ENCODE measurements around the gene PCCA. TPM values are rescaled to one million over a fixed set of nuclear protein-coding genes. Genes with fewer than 3 reads are reported as not detected.

PCCA gene
- total and polyA plus RNA-seq, 2 experiments from 2014 or later, result 41.9 to 46.6 TPM

DNA sequence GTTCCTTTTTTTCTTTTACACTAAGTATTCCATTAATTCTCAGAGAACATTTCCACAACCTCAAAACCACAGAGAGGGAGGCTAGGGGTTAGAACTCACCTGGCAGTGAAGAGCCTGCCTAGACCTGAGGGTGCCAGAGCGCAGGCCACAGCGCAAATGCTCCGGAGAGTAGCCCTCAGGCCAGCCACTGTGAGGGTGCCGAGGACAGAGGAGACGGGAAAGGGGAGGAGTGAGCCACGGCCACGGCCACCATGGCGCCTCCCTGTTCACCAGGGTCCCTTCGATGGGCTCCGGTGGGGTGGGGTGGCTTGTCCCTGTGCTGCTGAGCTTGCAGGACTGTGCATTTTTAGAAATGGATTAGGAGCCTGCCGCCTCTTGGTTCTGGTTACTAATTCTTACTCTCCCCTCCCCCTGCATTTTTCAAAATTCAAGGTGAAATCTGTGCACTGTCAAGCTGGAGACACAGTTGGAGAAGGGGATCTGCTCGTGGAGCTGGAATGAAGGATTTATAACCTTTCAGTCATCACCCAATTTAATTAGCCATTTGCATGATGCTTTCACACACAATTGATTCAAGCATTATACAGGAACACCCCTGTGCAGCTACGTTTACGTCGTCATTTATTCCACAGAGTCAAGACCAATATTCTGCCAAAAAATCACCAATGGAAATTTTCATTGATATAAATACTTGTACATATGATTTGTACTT, 440.9 kb downstream of the PCCA start:
- ATAC-seq (no peak), DNase-seq (ENCODE audit: low spot score) (no peak)

DNA sequence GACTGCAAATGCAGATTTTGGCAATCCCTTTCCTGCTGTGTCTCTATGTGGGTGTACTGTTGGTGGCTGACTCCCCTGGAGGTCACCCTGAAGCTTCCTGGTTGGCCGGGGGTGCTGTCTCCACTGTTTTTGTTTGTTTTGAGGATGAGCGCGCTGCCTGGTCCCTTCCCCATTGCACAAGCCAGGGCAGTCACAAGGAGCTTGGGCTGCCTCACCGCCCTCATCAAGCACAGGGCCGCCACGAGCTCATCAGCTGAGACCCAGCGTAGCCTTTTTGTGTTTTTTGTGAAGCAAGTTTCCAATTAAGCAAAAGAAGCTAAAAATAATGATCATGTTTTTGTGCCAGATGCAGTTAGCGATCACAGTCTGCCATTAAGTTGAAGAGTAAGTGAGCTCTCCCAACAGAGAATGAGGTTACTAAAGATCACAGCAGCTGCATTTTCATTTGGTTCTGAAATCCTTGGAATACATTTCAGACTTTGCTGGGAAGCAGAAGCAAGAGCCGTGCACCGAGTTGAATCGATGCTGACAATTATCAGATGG, 441.8 kb downstream of the PCCA start:
- Mint-ChIP-seq H3K4me3 (no peak overlapping the region; the same call in 2 of the 3 replicates), H3K4me1 (peaks cover 37% of the 10 kb centered on the region), H3K36me3 (ENCODE audit: low read depth) (peaks cover 10% of the 10 kb centered on the region; the same call in 2 of the 3 replicates), H3K9me3 (no peaks in the 10 kb centered on the region), H3K27me3 (ENCODE audit: insufficient read depth, low read depth, poor library complexity) (peaks cover 18% of the 10 kb centered on the region), H3K27ac (no peak overlapping the region)
- Histone ChIP-seq H3F3A (replicated peaks; ENCODE audit: low read depth) (peaks cover 7% of the 10 kb centered on the region; the same call in 1 of the 2 replicates), H3K27me3 (ENCODE audit: insufficient read depth) (no peaks in the 10 kb centered on the region), H3K36me3 (ENCODE audit: insufficient read depth) (0 out of 2 replicates have a peak, but pooled peaks cover 5% of the 10 kb centered on the region), H4K20me1 (replicated peaks; ENCODE audit: insufficient read depth) (no peaks in the 10 kb centered on the region), H3K27ac (ENCODE audit: low read depth) (no peak overlapping the region), H3K4me2 (0 out of 2 replicates have a peak overlapping the region, but pooled peaks have one; percentile 36), H3K4me1 (ENCODE audit: insufficient read depth) (peaks cover 22% of the 10 kb centered on the region), H3K4me3 (no peak overlapping the region), H2AFZ (no peak overlapping the region), H3K9me2 (ENCODE audit: insufficient read depth) (no peaks in the 10 kb centered on the region), H3K79me2 (replicated peaks; ENCODE audit: insufficient read depth) (no peaks in the 10 kb centered on the region)
- peak; percentile 38 for ATAC-seq
- DNase-seq (ENCODE audit: low spot score), result no peak
- TF ChIP-seq, protein P1, sequence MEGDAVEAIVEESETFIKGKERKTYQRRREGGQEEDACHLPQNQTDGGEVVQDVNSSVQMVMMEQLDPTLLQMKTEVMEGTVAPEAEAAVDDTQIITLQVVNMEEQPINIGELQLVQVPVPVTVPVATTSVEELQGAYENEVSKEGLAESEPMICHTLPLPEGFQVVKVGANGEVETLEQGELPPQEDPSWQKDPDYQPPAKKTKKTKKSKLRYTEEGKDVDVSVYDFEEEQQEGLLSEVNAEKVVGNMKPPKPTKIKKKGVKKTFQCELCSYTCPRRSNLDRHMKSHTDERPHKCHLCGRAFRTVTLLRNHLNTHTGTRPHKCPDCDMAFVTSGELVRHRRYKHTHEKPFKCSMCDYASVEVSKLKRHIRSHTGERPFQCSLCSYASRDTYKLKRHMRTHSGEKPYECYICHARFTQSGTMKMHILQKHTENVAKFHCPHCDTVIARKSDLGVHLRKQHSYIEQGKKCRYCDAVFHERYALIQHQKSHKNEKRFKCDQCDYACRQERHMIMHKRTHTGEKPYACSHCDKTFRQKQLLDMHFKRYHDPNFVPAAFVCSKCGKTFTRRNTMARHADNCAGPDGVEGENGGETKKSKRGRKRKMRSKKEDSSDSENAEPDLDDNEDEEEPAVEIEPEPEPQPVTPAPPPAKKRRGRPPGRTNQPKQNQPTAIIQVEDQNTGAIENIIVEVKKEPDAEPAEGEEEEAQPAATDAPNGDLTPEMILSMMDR (conservative IDR thresholded peaks at IDR 0.05; ENCODE audit: low read depth in 2 of 2), result no peak
- no peak for TF ChIP-seq ZNF114 (CRISPR knock-in tag; IDR thresholded peaks at IDR 0.05)
- TF ChIP-seq NANOG (IDR thresholded peaks at IDR 0.05; ENCODE audit: borderline replicate concordance), result no peak
- no peak for TF ChIP-seq ETS1 (IDR thresholded peaks at IDR 0.05)
- no peak for TF ChIP-seq POLR2AphosphoS5 (IDR thresholded peaks at IDR 0.05; ENCODE audit: low read depth)
- no peak for TF ChIP-seq ZNF331 (CRISPR knock-in tag; IDR thresholded peaks at IDR 0.05; ENCODE audit: low read depth)
- TF ChIP-seq STAT1 (IDR thresholded peaks at IDR 0.05; ENCODE audit: unreplicated experiment), result no peak

More for the DNA sequence above, 440.9 kb downstream of the PCCA start:
- no peak overlapping the region for H3K27ac ChIP-seq (ENCODE audit: low read depth)
- no peaks in the 10 kb centered on the region for H3K27me3 ChIP-seq (ENCODE audit: insufficient read depth)
- H3K9me2 ChIP-seq (ENCODE audit: insufficient read depth), result no peaks in the 10 kb centered on the region
- no peak overlapping the region for H3K4me3 ChIP-seq
- H3F3A ChIP-seq (replicated peaks; ENCODE audit: low read depth), result peaks cover 4% of the 10 kb centered on the region; the same call in 1 of the 2 replicates
- no peaks in the 10 kb centered on the region for H4K20me1 ChIP-seq (replicated peaks; ENCODE audit: insufficient read depth)
- H3K79me2 ChIP-seq (replicated peaks; ENCODE audit: insufficient read depth), result no peaks in the 10 kb centered on the region
- H3K36me3 Mint-ChIP-seq (ENCODE audit: low read depth), result peaks cover 10% of the 10 kb centered on the region; the same call in 2 of the 3 replicates
- no peak overlapping the region for H2AFZ ChIP-seq
- peaks cover 20% of the 10 kb centered on the region for H3K27me3 Mint-ChIP-seq (ENCODE audit: insufficient read depth, low read depth, poor library complexity)
- peaks cover 42% of the 10 kb centered on the region for H3K4me1 Mint-ChIP-seq
- no peaks in the 10 kb centered on the region for H3K9me3 Mint-ChIP-seq
- H3K4me3 Mint-ChIP-seq, result no peak overlapping the region
- no peak overlapping the region for H3K27ac Mint-ChIP-seq
- 0 out of 2 replicates have a peak, but pooled peaks cover 5% of the 10 kb centered on the region for H3K36me3 ChIP-seq (ENCODE audit: insufficient read depth)
- H3K4me2 ChIP-seq, result no peak overlapping the region
- no peak for TF ChIP-seq EZH2 (IDR thresholded peaks at IDR 0.05; ENCODE audit: low read depth, unreplicated experiment)
- no peak for TF ChIP-seq REST (IDR thresholded peaks at IDR 0.05; ENCODE audit: unreplicated experiment)
- H3K4me1 ChIP-seq (ENCODE audit: insufficient read depth), result peaks cover 28% of the 10 kb centered on the region

Data from GM23338 (cell line).